Smooth muscle cell (in vitro differentiated cells): ENCODE results near the gene C9orf40. TPM values are rescaled to one million over a fixed set of nuclear protein-coding genes. Genes with fewer than 3 reads are reported as not detected.
A peak's percentile ranks its signal among the peaks of the same experiment; 100 is the strongest.

Experiments used
- DNase-seq: peaks from one replicate; lab custom pipeline; 2025; ENCODE audit not compliant: unreplicated experiment; lab: John Stamatoyannopoulos, UW
- H2AFZ ChIP-seq: fragments of 200-600 bp; sonication (generic); 2 replicates; pipeline ENCODE4 v1.6.0; 2016; ENCODE audit warnings: antibody characterized with exemption, low read depth, mild to moderate bottlenecking
- H3F3A ChIP-seq: fragments of 200-600 bp; sonication (generic); 2 replicates; pipeline ENCODE4 v1.6.0; 2017; ENCODE audit warnings: antibody characterized with exemption, low read depth
- H3K27ac ChIP-seq: fragments of 200-600 bp; sonication (generic); 2 replicates; pipeline ENCODE4 v1.5.1; 2016; ENCODE audit warnings: low read depth, mild to moderate bottlenecking
- H3K27me3 ChIP-seq: fragments of 200-600 bp; sonication (generic); 2 replicates; pipeline ENCODE4 v1.6.1; 2016; ENCODE audit warnings: low read depth, mild to moderate bottlenecking
- H3K36me3 ChIP-seq: fragments of 200-600 bp; sonication (generic); 2 replicates; pipeline ENCODE4 v1.5.1; 2016; ENCODE audit warnings: low read depth
- H3K4me1 ChIP-seq: fragments of 200-600 bp; sonication (generic); 2 replicates; pipeline ENCODE4 v1.5.1; 2016; ENCODE audit warnings: low read depth
- H3K4me2 ChIP-seq: fragments of 200-600 bp; sonication (generic); 2 replicates; pipeline ENCODE4 v1.6.0; 2016; ENCODE audit warnings: mild to moderate bottlenecking
- H3K4me3 ChIP-seq: fragments of 200-600 bp; sonication (generic); 2 replicates; pipeline ENCODE4 v1.5.1; 2016; ENCODE audit warnings: mild to moderate bottlenecking
- H3K79me2 ChIP-seq: fragments of 200-600 bp; sonication (generic); 2 replicates; pipeline ENCODE4 v1.6.0; 2016; ENCODE audit warnings: low read depth, mild to moderate bottlenecking
- H3K9ac ChIP-seq: fragments of 200-600 bp; sonication (generic); 2 replicates; pipeline ENCODE4 v1.6.0; 2016; ENCODE audit warnings: low read depth
- H3K9me3 ChIP-seq: fragments of 200-600 bp; sonication (generic); replicated peaks from 2 replicates; pipeline ENCODE4 v1.5.1; 2016; ENCODE audit warnings: low read depth
- H4K20me1 ChIP-seq: fragments of 200-600 bp; sonication (generic); 2 replicates; pipeline ENCODE4 v1.6.0; 2016; ENCODE audit warnings: low read depth
- CTCF ChIP-seq: fragments of 200-600 bp; sonication (generic); IDR thresholded peaks from 2 replicates; pipeline ENCODE4 v1.5.1; 2017; ENCODE audit warnings: borderline replicate concordance, mild to moderate bottlenecking, antibody characterized with exemption; ENCODE audit not compliant: insufficient read depth, poor library complexity, severe bottlenecking
- WGBS: methylation state at CpG from one replicate; pipeline ENCODE4 v1.1.7; 2016; ENCODE audit warnings: low lambda C conversion rate; 5-methylcytosine and 5-hydroxymethylcytosine counted together
- polyA plus RNA-seq: library from polyadenylated mRNA; unstranded; fragments of >200 nt; fragmentation: Nextera tagmentation; extraction: Ambion mirVana; gene quantifications from 2 replicates; pipeline ENCODE4 v1.2.1, GENCODE V29; 2016
- total RNA-seq: library from RNA; depleted of rRNA; stranded (reverse); fragments of >200 nt; gene quantifications from 2 replicates; pipeline ENCODE4 v1.2.3, GENCODE V29; 2014

C9orf40 gene
- total and polyA plus RNA-seq, 2 experiments from 2014 or later, result 8.0 to 12.1 TPM

GRCh38 chr9:74961496-74961895 is 8.8 kb upstream of the C9orf40 start:
- H3K79me2 ChIP-seq, result no peaks in the 10 kb centered on the region
- 95% methylated on average over 1 of the region's 1 CpG for WGBS
- no peaks in the 10 kb centered on the region for H3K27me3 ChIP-seq
- no peak for TF ChIP-seq CTCF
- no peak overlapping the region for H3K27ac ChIP-seq
- H3F3A ChIP-seq, result no peaks in the 10 kb centered on the region
- no peak overlapping the region for H2AFZ ChIP-seq
- no peak overlapping the region for H3K9ac ChIP-seq
- no peaks in the 10 kb centered on the region for H3K4me1 ChIP-seq
- H4K20me1 ChIP-seq, result no peaks in the 10 kb centered on the region
- H3K9me3 ChIP-seq, result no peaks in the 10 kb centered on the region
- H3K4me2 ChIP-seq, result no peak overlapping the region
- H3K4me3 ChIP-seq, result no peak overlapping the region
- DNase-seq, result no peak
- H3K36me3 ChIP-seq, result no peaks in the 10 kb centered on the region

GRCh38 chr9:74960561-74960960 is 7.8 kb upstream of the C9orf40 start:
- no peak overlapping the region for H3K4me2 ChIP-seq
- no peak for TF ChIP-seq CTCF
- no peak overlapping the region for H3K9ac ChIP-seq
- no peaks in the 10 kb centered on the region for H3K79me2 ChIP-seq
- no peaks in the 10 kb centered on the region for H3K27me3 ChIP-seq
- no peak overlapping the region for H3K27ac ChIP-seq
- WGBS, result 75% methylated on average over 2 of the region's 2 CpGs
- no peak overlapping the region for H3K4me3 ChIP-seq
- no peaks in the 10 kb centered on the region for H3K4me1 ChIP-seq
- H3K9me3 ChIP-seq, result no peaks in the 10 kb centered on the region
- no peak overlapping the region for H2AFZ ChIP-seq
- H4K20me1 ChIP-seq, result no peaks in the 10 kb centered on the region
- H3K36me3 ChIP-seq, result no peaks in the 10 kb centered on the region
- DNase-seq, result no peak
- no peaks in the 10 kb centered on the region for H3F3A ChIP-seq

GRCh38 chr9:74958587-74958986 is 5.9 kb upstream of the C9orf40 start:
- Histone ChIP-seq H3F3A (peaks cover under 1% of the 10 kb centered on the region), H3K4me3 (no peak overlapping the region), H3K9ac (no peak overlapping the region), H3K27ac (no peak overlapping the region), H3K4me2 (no peak overlapping the region), H3K9me3 (no peaks in the 10 kb centered on the region), H4K20me1 (no peaks in the 10 kb centered on the region), H3K36me3 (no peaks in the 10 kb centered on the region), H3K79me2 (no peaks in the 10 kb centered on the region), H3K27me3 (no peaks in the 10 kb centered on the region), H2AFZ (no peak overlapping the region), H3K4me1 (no peaks in the 10 kb centered on the region)
- no peak for DNase-seq
- no peak for TF ChIP-seq CTCF

GRCh38 chr9:74953235-74953751 is 581 bp upstream of the C9orf40 start:
- no peaks in the 10 kb centered on the region for H4K20me1 ChIP-seq
- peak overlapping the region; percentile 94 for H3K4me2 ChIP-seq
- peak overlapping the region; percentile 88 for H2AFZ ChIP-seq
- H3F3A ChIP-seq, result peaks cover 4% of the 10 kb centered on the region
- WGBS, result 78% methylated on average over 8 of the region's 8 CpGs
- TF ChIP-seq CTCF, result no peak
- peak overlapping the region; percentile 84 for H3K9ac ChIP-seq
- H3K27ac ChIP-seq, result peak overlapping the region; percentile 40
- no peaks in the 10 kb centered on the region for H3K27me3 ChIP-seq
- peaks cover 9% of the 10 kb centered on the region for H3K4me1 ChIP-seq
- DNase-seq, result no peak
- no peaks in the 10 kb centered on the region for H3K9me3 ChIP-seq
- H3K79me2 ChIP-seq, result peaks cover 7% of the 10 kb centered on the region
- no peaks in the 10 kb centered on the region for H3K36me3 ChIP-seq
- H3K4me3 ChIP-seq, result peak overlapping the region; percentile 82
